IMR-90 (cell line): Measurements from ENCODE around the gene CAMTA1. TPM values are rescaled to one million over a fixed set of nuclear protein-coding genes. Genes with fewer than 3 reads are reported as not detected.

ENCODE experiments used
- ATAC-seq: fragments of 200-7000 bp; cut with Tn5 transposase; 2 replicates; pipeline ENCODE4 v1.9.1; 2020; ENCODE audit warnings: low read depth, mild to moderate bottlenecking, moderate library complexity
- BruUV-seq: library from RNA; stranded (reverse); fragments of 400-500 nt; replicated peaks from 2 replicates; lab custom pipeline; 2021; lab: Mats Ljungman, UMichigan
- CTCF ChIA-PET: fragments of 300-600 bp; formaldehyde crosslinking; extraction: SDS; loops from one replicate; lab custom pipeline; 2021; ENCODE audit warnings: antibody characterized with exemption; lab: Yijun Ruan, JAX
- POLR2A ChIA-PET: fragments of 300-600 bp; sonication (Branson Sonifier 250); formaldehyde crosslinking; loops from one replicate; lab custom pipeline; 2022; ENCODE audit warnings: antibody characterized with exemption; ENCODE audit not compliant: unreplicated experiment; lab: Charles Lee
- DNase-seq: peaks from one replicate; pipeline ENCODE4 v3.0.0; 2013
- H2AFZ ChIP-seq: replicated peaks from 2 replicates; pipeline ENCODE3; 2013; ENCODE audit warnings: low read length, mild to moderate bottlenecking; ENCODE audit not compliant: poor library complexity
- H2AK5ac ChIP-seq: 2 replicates; pipeline ENCODE4 v1.6.1; 2013; ENCODE audit warnings: low read depth, low read length, inconsistent platforms
- H2AK9ac ChIP-seq: replicated peaks from 2 replicates; pipeline ENCODE3; 2013; ENCODE audit warnings: mild to moderate bottlenecking, low read depth, low read length, moderate library complexity; ENCODE audit not compliant: poor library complexity
- H2BK120ac ChIP-seq: 2 replicates; pipeline ENCODE4 v1.6.1; 2013; ENCODE audit warnings: low read depth, low read length, inconsistent platforms
- H2BK15ac ChIP-seq: 3 replicates; pipeline ENCODE4 v1.6.1; 2013; ENCODE audit warnings: low read depth, low read length, inconsistent platforms
- H2BK20ac ChIP-seq: 2 replicates; pipeline ENCODE4 v1.6.1; 2013; ENCODE audit warnings: low read depth, mild to moderate bottlenecking, inconsistent platforms, low read length, moderate library complexity
- H2BK5ac ChIP-seq: 2 replicates; pipeline ENCODE4 v1.6.1; 2013; ENCODE audit warnings: mild to moderate bottlenecking, low read depth, low read length, inconsistent platforms; ENCODE audit not compliant: poor library complexity, severe bottlenecking
- H3K14ac ChIP-seq: replicated peaks from 2 replicates; pipeline ENCODE4 v1.6.1; 2013; ENCODE audit warnings: low read depth, low read length, inconsistent platforms
- H3K18ac ChIP-seq: 2 replicates; pipeline ENCODE4 v1.6.1; 2013; ENCODE audit warnings: low read depth, low read length, control low read depth
- H3K23ac ChIP-seq: 2 replicates; pipeline ENCODE4 v1.6.1; 2013; ENCODE audit warnings: low read depth, low read length, inconsistent platforms
- H3K27ac ChIP-seq: 2 replicates; pipeline ENCODE4 v1.5.1; 2013; ENCODE audit warnings: mild to moderate bottlenecking, control low read depth, low read length; ENCODE audit not compliant: insufficient read depth
- H3K27me3 ChIP-seq: 2 replicates; pipeline ENCODE4 v1.6.1; 2013; ENCODE audit warnings: low read length; ENCODE audit not compliant: control insufficient read depth, insufficient read depth
- H3K36me3 ChIP-seq: 2 replicates; pipeline ENCODE4 v1.6.1; 2013; ENCODE audit warnings: low read length, mixed read lengths; ENCODE audit not compliant: control insufficient read depth, insufficient read depth
- H3K4ac ChIP-seq: 2 replicates; pipeline ENCODE4 v1.6.1; 2013; ENCODE audit warnings: low read depth, low read length, inconsistent platforms
- H3K4me1 ChIP-seq: 2 replicates; pipeline ENCODE4 v1.6.1; 2013; ENCODE audit warnings: low read length, mixed read lengths; ENCODE audit not compliant: control insufficient read depth, insufficient read depth
- H3K4me2 ChIP-seq: 2 replicates; pipeline ENCODE4 v1.6.1; 2013; ENCODE audit warnings: low read depth, mild to moderate bottlenecking, control low read depth, low read length, moderate library complexity
- H3K4me3 ChIP-seq: 2 replicates; pipeline ENCODE4 v1.5.1; 2013; ENCODE audit warnings: low read depth, mild to moderate bottlenecking, control low read depth, low read length, moderate library complexity; ENCODE audit not compliant: insufficient read depth
- H3K56ac ChIP-seq: 2 replicates; pipeline ENCODE4 v1.6.1; 2013; ENCODE audit warnings: low read length, inconsistent platforms; ENCODE audit not compliant: insufficient read depth; ENCODE audit errors: extremely low read depth
- H3K79me1 ChIP-seq, 2 experiments: 2 replicates each; pipeline ENCODE4 v1.6.1; 2013; ENCODE audit warnings: low read length in 2 of 2, inconsistent platforms in 1 of 2, low read depth in 1 of 2
- H3K9ac ChIP-seq: 2 replicates; pipeline ENCODE4 v1.6.1; 2013; ENCODE audit warnings: low read depth, low read length, control low read depth
- H3K9me1 ChIP-seq: 2 replicates; pipeline ENCODE4 v1.6.1; 2013; ENCODE audit warnings: low read length, inconsistent platforms; ENCODE audit not compliant: insufficient read depth
- H3K9me3 ChIP-seq: 2 replicates; pipeline ENCODE4 v1.6.1; 2013; ENCODE audit warnings: low read length; ENCODE audit not compliant: control insufficient read depth, insufficient read depth
- H4K20me1 ChIP-seq: 2 replicates; pipeline ENCODE4 v1.6.1; 2013; ENCODE audit warnings: low read length, inconsistent platforms; ENCODE audit not compliant: insufficient read depth
- H4K5ac ChIP-seq: 2 replicates; pipeline ENCODE4 v1.6.1; 2013; ENCODE audit warnings: mild to moderate bottlenecking, low read depth, low read length, control low read depth
- H4K8ac ChIP-seq, 2 experiments: 2 replicates each; pipeline ENCODE4 v1.6.1; 2013; ENCODE audit warnings: low read depth in 2 of 2, low read length in 2 of 2, control low read depth in 1 of 2, inconsistent platforms in 1 of 2
- H4K91ac ChIP-seq: 2 replicates; pipeline ENCODE4 v1.6.1; 2013; ENCODE audit warnings: low read depth, low read length, inconsistent platforms; ENCODE audit not compliant: insufficient read depth
- BHLHE40 ChIP-seq: fragments of 150-350 bp; IDR thresholded peaks from 2 replicates; pipeline ENCODE4 v1.6.1; 2016; ENCODE audit warnings: mild to moderate bottlenecking, low read depth, low read length
- CEBPB ChIP-seq: IDR thresholded peaks from 2 replicates; pipeline ENCODE4 v1.6.1; 2012; ENCODE audit warnings: low read depth, low read length, improper control_type of control experiment
- CHD1 ChIP-seq: IDR thresholded peaks from 2 replicates; pipeline ENCODE4 v1.6.1; 2012; ENCODE audit warnings: low read depth, low read length, improper control_type of control experiment
- CTCF ChIP-seq: conservative IDR thresholded peaks from 2 replicates; pipeline ENCODE4 v1.5.1; 2012; ENCODE audit warnings: mild to moderate bottlenecking, low read depth, low read length, improper control_type of control experiment
- ELK1 ChIP-seq: fragments of 150-350 bp; IDR thresholded peaks from 2 replicates; pipeline ENCODE4 v1.6.1; 2016; ENCODE audit warnings: low read depth, mild to moderate bottlenecking, low read length, moderate library complexity, borderline replicate concordance
- FOS ChIP-seq: fragments of 150-350 bp; IDR thresholded peaks from 2 replicates; pipeline ENCODE4 v1.6.1; 2016; ENCODE audit warnings: low read depth, low read length
- MAZ ChIP-seq: IDR thresholded peaks from 2 replicates; pipeline ENCODE4 v1.6.1; 2012; ENCODE audit warnings: low read depth, mild to moderate bottlenecking, low read length, improper control_type of control experiment, moderate library complexity, borderline replicate concordance
- MXI1 ChIP-seq: IDR thresholded peaks from 2 replicates; pipeline ENCODE4 v1.6.1; 2012; ENCODE audit warnings: low read depth, mild to moderate bottlenecking, low read length, moderate library complexity, borderline replicate concordance
- NFE2L2 ChIP-seq: fragments of 150-350 bp; IDR thresholded peaks from 2 replicates; pipeline ENCODE4 v1.6.1; 2016; ENCODE audit warnings: low read depth, mild to moderate bottlenecking, low read length
- POLR2A ChIP-seq: IDR thresholded peaks from 2 replicates; pipeline ENCODE4 v1.6.1; 2012; ENCODE audit warnings: mild to moderate bottlenecking, low read depth, low read length
- RAD21 ChIP-seq: IDR thresholded peaks from 2 replicates; pipeline ENCODE4 v1.6.1; 2012; ENCODE audit warnings: low read length, improper control_type of control experiment
- RFX5 ChIP-seq: IDR thresholded peaks from 2 replicates; pipeline ENCODE4 v1.8.0; 2012; ENCODE audit warnings: low read depth, mild to moderate bottlenecking, low read length, moderate library complexity
- SMC3 ChIP-seq: fragments of 150-350 bp; IDR thresholded peaks from 2 replicates; pipeline ENCODE4 v1.6.1; 2016; ENCODE audit warnings: low read depth, mild to moderate bottlenecking, antibody characterized with exemption, low read length, moderate library complexity
- USF2 ChIP-seq: fragments of 150-350 bp; IDR thresholded peaks from 2 replicates; pipeline ENCODE4 v1.6.1; 2017; ENCODE audit warnings: mild to moderate bottlenecking, antibody characterized with exemption, low read length, low read depth
- WGBS, 2 experiments: methylation state at CpG; one replicate each; pipeline versions ENCODE4 v1.1.5 to v1.1.7; 2013; ENCODE audit warnings: missing lambda C conversion rate in 2 of 2; ENCODE audit not compliant: insufficient read length in 1 of 2; ENCODE audit errors: extremely low coverage in 2 of 2; 5-methylcytosine and 5-hydroxymethylcytosine counted together
- dilution Hi-C: fragments of 300-500 bp; cut with HindIII; formaldehyde crosslinking; loops from one replicate; pipeline ENCODE4 v1.14.3; 2018; ENCODE audit warnings: low sequenced_read_pairs; ENCODE audit not compliant: unreplicated experiment
- in situ Hi-C: fragments of 300-500 bp; cut with MboI; formaldehyde crosslinking; loops from 3 replicates; pipeline ENCODE4 v1.14.3; 2019; ENCODE audit warnings: low sequenced_read_pairs, inconsistent platforms, mixed read lengths
- intact Hi-C: fragments of 100-400 bp; cut with micrococcal nuclease; formaldehyde crosslinking; loops from 2 replicates; pipeline ENCODE4 v1.10.0; 2022
- polyA plus RNA-seq, 3 experiments: library from polyadenylated mRNA; depleted of rRNA; stranded (reverse); fragments of >200 nt; gene quantifications; 2 replicates each; pipeline ENCODE4 v1.2.3, GENCODE V29; 2012; ENCODE audit warnings: low replicate concordance in 1 of 3
- total RNA-seq: library from RNA; depleted of rRNA; stranded (reverse); fragments of >200 nt; gene quantifications from 2 replicates; pipeline ENCODE4 v1.2.3, GENCODE V29; 2012

CAMTA1 gene
- total and polyA plus RNA-seq, 2 of the 4 experiments (the other 2 are of a cell fraction): 35.5 to 74.3 TPM

GRCh38 chr1:6985549-6986276 is 200.5 kb downstream of the CAMTA1 start:
- H3K4me1 ChIP-seq: no peaks in the 10 kb centered on the region
- H4K8ac ChIP-seq: no peak overlapping the region
- no peak overlapping the region for H3K4me2 ChIP-seq
- no peak overlapping the region for H3K14ac ChIP-seq
- H3K4ac ChIP-seq: no peak overlapping the region
- CTCF ChIA-PET: no interaction called here
- no peak overlapping the region for H2BK15ac ChIP-seq
- H3K27ac ChIP-seq: no peak overlapping the region
- H4K91ac ChIP-seq: no peak overlapping the region
- no peaks in the 10 kb centered on the region for H3K9me1 ChIP-seq
- 57% methylated on average over 3 of the region's 17 CpGs; no CpG with 5 or more reads in 1 of the 2 experiments for WGBS, 2 experiments
- H2BK5ac ChIP-seq: no peak overlapping the region
- H4K5ac ChIP-seq: no peak overlapping the region
- BruUV-seq: no TSS peak
- H2AFZ ChIP-seq: no peak overlapping the region
- no peak overlapping the region for H3K56ac ChIP-seq
- H3K36me3 ChIP-seq: no peaks in the 10 kb centered on the region
- H3K4me3 ChIP-seq: no peak overlapping the region
- intact Hi-C loops (no loop called here), dilution Hi-C loops (no loop called here), in situ Hi-C loops (no loop called here)
- H2BK120ac ChIP-seq: no peak overlapping the region
- DNase-seq (no peak), ATAC-seq (no peak)
- POLR2A ChIA-PET: no interaction called here
- no peak for TF ChIP-seq SMC3
- TF ChIP-seq MXI1: no peak
- no peak for TF ChIP-seq BHLHE40
- no peak for TF ChIP-seq RAD21
- no peak for TF ChIP-seq NFE2L2
- TF ChIP-seq CEBPB: no peak
- no peak for TF ChIP-seq CTCF
- TF ChIP-seq FOS: no peak
- TF ChIP-seq RFX5: no peak
- TF ChIP-seq ELK1: no peak
- TF ChIP-seq POLR2A: no peak
- no peak for TF ChIP-seq MAZ
- no peak for TF ChIP-seq CHD1
- no peak for TF ChIP-seq USF2
- no peak overlapping the region for H3K9ac ChIP-seq
- H3K27me3 ChIP-seq: peaks cover 21% of the 10 kb centered on the region
- H4K20me1 ChIP-seq: no peaks in the 10 kb centered on the region
- peaks cover 6% of the 10 kb centered on the region; the same call in 1 of the 2 replicates for H3K9me3 ChIP-seq
- H2AK9ac ChIP-seq: no peak overlapping the region
- no peak overlapping the region for H2AK5ac ChIP-seq
- no peak overlapping the region for H3K23ac ChIP-seq
- no peaks in the 10 kb centered on the region for H3K79me1 ChIP-seq
- H2BK20ac ChIP-seq: no peak overlapping the region
- H3K18ac ChIP-seq: no peak overlapping the region
